NCI-H2081 treated with DMSO at 0.1 percent for 48 hours (cell line): ENCODE data around the gene DYSF.

Experiments used
- DNase-seq: peaks from one replicate; lab custom pipeline; 2025; lab: John Stamatoyannopoulos, UW

Gene DYSF

DNA sequence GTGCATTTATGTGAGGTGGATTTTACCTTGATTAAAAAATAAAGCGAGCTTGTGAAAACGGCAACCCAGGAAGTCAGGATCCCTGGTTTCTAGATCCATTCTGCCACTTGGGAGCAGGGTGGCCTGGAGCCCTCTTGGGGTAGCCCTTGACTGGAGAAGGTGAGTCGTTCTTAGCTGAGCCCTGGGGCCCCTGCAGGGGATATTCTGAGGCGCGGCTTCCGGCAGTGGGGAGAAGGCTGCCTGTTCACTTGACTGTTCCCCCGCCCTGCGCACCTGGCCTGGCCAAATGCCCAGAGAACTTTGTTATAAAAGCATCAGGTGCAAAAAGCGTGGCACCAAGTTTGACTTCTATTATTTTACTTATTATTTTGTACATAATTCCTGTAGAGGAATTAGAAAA is 221.9 kb downstream of the DYSF start:
- no peak for DNase-seq

DNA sequence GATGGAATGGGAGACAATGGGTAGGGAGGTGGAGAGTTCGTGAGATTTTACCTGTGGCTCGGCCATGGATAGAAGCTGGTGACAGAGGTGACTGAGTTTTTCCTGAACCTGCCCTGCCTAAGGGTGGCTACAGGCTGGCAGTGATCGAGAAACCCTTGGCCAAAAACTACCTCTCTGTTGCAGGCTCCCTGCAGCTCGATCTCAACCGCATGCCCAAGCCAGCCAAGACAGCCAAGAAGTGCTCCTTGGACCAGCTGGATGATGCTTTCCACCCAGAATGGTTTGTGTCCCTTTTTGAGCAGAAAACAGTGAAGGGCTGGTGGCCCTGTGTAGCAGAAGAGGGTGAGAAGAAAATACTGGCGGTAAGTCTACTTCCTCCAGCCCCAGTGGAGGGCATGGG is 225.5 kb downstream of the DYSF start:
- DNase-seq: no peak

DNA sequence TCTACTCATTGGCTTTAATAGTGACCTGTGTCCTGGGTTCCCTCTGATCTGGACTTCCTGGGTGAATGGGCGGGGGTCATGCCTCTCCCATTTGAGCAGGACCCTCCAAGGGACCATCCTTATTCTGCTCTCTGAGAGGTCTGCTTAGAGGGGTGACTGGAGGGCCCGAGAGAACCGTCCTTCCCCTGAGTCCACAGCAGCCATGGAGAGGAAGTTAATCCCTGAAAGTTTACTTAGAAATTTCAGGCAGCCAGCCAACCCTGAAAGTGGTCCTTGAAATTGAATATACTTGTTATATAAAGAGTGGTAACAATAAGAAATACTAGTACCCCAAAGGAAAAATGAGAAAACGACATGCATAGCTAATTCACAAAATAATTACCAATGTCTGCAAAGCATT is 226.1 kb downstream of the DYSF start:
- DNase-seq: no peak

DNA sequence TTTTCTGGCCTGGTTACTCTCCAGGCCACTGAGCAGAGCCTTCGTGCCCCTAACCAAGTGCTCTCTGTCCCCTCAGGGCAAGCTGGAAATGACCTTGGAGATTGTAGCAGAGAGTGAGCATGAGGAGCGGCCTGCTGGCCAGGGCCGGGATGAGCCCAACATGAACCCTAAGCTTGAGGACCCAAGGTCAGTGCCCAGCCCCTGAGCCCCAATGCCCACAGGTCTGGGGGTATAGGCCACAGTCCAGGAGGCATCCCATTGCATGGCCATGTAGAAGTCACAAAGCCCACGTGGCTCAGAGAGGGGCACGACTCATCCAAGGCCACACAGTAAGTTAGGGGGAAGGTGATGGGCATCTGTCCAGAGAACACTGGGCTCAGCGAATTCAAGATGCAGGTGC is 227.6 kb downstream of the DYSF start:
- DNase-seq: no peak

DNA sequence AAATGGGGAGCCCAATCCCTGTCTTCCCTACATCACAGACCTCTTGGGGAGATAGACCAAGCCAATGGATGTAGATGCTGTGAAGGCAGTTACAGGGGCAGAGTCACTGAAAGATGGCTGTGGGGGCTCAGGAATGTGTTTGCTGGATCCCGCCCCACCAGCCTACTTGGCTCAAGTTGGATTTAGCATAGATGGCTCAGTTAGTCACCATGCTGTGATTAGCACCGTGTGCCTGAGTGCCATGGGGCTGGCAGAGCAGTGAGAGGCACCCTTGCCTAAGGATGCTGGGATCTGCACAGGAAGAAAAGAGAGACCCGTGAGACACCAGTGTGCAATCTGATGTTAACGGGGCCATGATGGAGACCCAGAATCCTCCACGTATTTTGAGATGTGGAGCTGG is 228.3 kb downstream of the DYSF start:
- DNase-seq: no peak

DNA sequence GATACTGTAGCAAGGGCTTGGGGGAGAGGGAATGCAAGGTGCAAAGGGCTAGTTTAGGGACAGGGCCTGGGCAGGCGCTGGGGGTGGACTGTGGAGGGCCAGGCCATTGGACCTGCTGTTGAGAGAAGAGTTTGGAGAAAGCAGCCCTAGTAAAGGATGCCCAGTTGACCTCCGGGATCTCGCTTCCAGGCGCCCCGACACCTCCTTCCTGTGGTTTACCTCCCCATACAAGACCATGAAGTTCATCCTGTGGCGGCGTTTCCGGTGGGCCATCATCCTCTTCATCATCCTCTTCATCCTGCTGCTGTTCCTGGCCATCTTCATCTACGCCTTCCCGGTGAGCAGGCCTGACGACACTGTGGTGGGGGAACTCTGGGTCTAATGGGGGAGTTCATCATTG is 229.0 kb downstream of the DYSF start:
- DNase-seq: no peak

DNA sequence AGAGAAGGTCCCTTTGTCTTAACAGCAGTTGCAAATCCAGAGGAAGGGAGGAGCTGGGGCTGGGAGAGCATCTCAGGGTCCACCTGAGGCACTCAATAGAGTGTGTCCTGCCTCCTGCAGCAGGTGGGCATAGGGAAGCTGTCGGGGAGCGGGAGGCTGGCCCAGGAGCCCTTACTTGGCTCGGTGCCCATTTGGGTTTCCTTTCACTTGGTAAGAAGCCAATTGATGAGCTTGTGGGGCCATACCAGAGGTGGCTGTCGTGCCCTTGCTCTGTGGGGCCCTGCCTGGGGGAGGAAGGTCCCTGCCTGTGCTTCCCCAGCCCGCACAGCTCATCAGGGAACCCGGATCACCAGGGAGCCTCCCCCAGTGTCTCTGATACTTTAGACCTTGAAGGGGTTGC is 229.7 kb downstream of the DYSF start:
- DNase-seq: no peak

DNA sequence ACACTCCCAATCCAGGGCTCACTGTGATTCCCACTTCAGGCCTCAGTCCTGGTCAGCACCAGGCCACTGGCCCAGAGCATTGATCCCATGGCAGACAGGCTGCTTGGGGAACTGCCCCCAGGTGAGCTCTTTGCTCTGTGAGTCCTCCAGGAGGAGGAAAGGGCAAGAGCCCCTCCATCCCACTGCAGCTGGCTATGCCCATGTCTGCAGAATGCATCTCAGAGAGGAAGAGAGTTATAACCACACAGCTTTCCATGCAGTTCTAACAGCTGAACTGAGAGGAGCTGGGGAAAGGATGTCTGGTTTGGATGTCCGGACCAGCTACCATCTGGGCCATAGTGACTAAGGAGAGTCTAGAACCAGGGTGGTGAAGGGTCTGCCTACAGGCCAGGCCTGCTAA is 230.3 kb downstream of the DYSF start:
- DNase-seq: no peak

DNA sequence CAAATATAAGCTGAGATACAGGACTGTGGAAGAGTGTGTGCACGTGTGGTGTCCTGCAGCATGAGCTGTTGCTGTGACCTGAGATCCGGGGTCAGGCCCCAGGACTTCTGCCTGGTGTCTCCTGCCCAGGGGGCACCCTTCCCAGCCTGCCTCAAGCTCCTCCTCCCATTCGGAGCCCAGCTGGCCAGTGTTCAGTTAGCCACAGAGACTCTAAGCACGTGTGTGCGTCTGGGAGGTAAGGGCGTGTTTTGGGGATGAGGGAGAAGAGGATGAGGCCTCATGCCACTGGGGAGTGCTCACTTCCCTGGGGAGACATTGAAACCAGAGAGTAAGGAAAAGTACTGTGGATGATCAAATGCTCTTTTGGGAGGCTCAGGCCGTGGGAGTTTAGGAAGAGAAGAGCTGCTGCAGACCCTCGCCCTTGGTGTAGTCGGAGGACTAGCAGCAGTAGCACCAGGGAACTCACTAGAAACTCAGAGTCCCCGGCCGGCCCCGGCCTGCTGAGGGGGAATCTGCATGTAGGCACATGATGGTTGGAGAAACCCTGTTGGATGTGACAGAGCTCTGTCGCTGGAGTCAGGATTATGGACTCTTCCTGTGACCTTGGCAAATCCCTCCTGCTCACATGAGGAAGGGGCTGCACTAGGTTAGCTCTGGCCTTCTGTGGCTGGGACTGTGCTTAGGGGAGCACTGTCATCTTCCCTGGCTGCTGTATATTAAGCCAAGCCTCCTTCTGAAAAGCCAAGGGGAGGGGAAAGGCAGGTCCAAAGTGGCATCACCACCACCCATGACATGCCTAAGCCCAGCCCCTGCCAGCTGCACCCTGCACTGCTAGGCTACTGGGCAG is 231.1 kb downstream of the DYSF start:
- no peak for DNase-seq

DNA sequence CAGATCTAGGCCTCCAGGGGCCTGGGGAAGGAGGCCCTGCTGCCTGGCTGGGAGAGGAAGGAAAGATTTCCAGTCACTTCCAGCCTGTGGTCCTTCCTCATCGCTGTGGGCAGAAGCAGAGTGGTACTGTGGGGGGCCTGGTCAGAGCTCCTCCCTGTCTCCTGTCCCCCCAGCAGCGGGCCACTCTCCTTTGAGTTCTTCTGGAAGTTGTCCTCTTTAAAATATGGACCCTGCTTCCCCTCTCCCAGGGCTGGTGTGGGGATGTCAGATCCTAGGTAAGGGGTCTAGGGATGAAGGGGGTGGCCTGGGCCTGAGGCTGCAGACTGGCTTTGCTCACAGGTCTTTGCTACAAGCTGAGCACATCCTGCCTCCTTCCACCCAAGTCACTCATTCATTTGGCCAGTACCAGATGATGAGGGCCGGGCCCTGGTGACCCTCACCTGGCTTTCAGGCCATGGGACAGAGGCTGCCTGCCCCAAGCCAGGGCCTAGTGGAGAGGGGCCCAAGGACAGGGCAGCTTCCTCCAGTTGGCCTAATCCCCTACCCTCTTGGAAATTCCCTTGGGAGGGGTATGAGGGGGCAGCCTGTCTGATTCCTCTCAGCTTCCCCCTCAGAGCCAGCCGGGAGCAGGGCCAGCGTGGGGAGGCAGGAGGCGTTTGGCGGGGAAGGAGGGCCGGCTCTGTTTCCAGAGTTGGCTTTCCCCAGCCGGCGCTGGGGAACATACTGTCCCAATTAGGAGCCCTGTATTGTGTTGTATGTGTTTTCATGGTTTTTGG is 231.9 kb downstream of the DYSF start:
- no peak for DNase-seq

DNA sequence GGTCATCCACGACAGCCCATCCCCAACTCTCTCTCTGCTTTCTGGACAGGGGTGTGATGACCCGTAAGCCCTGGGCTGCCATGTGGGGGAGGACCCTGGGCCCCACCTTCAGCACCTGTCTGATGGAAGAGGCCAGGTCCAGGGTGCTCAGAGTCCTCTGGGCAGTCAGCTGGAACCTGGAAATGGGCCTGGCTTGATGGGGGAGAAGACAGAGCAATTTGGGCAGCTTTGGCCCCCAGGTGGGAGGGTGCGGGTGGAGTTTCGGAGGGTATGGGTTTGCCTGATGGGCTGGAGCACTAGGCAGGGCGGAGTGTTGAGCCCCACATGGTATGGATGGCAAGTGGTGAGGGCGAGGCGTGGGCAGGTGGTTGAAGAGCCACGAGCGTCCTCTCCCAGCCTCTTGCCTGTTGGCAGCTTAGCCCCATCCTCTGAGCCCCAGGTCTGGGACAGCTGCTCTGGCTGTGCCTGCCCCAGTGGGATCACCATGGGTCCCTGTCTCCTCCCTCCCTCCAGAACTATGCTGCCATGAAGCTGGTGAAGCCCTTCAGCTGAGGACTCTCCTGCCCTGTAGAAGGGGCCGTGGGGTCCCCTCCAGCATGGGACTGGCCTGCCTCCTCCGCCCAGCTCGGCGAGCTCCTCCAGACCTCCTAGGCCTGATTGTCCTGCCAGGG is 232.7 kb downstream of the DYSF start:
- DNase-seq: no peak

DNA sequence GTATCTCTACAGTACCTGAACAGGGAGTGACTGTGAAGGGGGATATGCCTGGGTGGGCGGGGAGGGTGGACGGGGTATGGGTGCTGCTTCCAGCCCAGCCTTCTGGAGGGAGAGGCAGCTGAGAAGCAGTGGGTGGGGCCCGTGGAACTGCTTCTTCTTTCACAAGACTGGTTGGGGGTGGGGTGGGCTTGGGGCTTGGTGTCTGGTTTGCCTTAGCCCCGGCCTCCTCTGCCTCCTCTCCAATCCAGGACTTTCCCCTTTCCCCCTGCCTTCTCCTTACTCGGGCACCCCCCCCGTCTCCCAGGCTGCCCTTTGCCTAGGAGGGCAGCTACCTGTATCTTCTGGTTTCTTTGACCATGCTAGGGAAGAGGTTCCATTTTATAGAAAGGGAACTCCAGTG is 233.4 kb downstream of the DYSF start:
- no peak for DNase-seq

DNA sequence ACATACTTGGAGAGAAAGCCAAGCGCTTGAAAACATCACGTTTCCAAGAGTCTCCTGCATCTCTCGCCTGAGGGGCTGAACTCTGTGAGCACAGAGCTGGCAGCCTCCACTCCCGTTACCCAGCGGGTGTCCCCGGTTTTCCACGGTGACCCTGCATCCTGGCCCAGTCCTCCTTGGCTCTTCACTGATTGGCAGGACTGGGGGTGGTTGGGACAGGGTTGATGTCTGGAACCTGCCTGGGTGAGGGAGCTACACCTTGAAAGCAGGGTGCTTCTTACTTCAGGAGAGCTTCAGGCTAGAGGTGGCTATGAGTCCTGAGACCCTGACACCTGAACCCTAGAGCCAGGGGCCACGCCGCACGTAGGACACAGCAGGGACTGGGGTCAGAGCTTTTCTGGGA is 234.1 kb downstream of the DYSF start:
- no peak for DNase-seq

DNA sequence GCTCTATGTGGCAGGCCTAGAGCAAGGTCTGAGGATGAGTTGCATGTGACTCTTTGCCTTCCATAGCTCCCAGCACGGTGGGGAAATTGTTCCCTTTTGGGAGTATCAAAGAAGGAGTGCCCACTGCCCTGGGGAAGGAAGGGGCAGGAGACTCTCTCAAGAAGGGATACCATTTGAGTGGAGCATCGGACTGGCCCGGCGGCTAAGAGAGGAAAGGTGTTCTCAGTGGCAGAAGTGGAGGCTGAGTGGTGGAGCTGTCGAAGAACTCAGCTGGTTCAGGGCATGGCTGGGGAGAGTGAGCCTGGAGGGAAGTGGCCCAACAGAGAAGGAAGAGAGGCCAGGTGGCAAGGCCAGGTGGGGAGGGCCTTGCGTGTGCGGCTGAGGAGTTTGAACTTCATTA is 235.2 kb downstream of the DYSF start:
- no peak for DNase-seq

DNA sequence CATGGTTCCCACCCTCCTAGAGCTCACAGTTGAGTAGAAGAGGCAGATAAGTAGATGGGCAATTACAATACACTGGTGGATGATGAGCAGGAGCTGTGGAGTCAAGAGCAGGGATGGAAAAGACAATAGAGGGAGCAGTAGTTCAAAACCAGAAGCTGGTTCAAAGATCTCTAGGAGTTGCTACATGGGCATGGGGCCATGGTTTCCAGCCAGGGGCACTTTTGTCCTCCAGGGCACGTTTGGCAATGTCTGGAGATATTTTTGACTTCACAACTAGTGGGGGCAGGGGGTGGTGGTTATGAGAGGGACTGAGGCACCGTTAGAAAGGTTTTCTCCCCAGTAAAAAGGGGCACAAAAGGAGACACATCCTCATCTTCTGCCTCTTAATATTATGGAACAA is 236.0 kb downstream of the DYSF start:
- DNase-seq: no peak

DNA sequence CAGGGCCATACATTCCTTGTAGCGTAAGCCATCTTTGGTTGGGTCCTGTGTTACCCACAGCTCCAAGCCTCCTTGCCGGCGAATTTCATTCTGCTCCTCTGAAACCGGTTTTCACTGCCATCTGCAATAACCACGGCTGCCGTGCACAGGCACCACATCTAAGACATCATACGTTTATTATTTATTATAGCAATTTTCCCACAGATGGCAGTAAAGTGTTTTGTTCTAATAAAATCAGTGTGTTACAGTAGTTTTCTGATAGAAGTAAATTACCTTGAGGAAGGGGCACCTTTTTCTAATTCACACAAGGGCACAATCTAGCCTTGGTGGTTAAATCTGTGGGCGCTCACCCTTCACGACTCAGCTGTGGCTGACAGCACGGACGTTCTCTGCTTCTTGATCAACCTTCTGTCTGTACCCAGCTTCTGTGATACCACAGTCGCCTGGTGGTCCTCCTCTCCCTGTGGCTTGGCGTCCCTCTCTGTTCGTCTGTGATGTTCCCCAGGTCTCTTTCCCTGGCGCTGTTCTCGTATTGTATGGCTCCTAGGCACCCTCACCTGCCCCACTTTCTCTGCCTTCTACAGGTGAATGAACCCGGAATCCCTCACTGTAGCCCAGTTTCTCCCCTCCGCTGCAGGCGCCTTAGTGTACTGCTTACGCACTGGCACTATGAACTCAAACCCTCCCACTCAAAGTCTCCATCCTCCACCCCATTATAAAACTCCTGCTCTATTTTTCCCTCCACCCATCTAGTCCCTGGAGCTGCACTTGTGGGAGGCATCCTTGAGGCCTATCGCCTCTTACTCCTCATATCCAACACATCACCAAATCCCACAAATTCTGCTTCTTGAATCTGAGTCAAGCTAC is 236.8 kb downstream of the DYSF start:
- DNase-seq: no peak

DNA sequence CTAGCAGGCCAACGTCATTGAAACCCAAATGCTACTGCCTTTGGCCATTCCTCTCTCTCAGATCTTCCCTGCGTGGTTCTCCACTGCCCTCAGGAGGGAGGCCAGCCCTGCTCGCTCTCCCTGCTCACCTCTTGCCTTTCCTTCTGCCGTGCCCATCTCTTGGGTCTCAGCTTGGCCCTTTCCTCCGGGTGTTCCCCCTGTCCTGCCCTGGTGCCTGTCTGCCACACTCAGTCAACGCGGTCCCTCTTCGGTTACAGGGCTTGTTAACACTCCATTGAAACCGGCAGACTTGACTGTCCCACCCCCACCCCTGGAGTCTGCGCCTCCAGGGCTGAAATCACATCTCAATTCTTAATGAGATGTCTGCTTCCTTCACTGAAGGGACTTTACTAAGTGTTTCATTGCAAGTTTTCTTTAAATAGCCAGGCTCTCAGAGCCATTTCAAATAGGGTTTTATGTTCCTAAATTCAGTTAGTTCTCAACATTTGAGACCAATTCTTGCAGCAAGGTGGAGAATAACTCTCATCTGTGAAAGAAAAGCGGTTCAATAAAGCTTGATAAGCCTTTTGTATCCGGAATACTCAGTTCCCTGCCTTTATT is 237.6 kb downstream of the DYSF start:
- DNase-seq: no peak

DNA sequence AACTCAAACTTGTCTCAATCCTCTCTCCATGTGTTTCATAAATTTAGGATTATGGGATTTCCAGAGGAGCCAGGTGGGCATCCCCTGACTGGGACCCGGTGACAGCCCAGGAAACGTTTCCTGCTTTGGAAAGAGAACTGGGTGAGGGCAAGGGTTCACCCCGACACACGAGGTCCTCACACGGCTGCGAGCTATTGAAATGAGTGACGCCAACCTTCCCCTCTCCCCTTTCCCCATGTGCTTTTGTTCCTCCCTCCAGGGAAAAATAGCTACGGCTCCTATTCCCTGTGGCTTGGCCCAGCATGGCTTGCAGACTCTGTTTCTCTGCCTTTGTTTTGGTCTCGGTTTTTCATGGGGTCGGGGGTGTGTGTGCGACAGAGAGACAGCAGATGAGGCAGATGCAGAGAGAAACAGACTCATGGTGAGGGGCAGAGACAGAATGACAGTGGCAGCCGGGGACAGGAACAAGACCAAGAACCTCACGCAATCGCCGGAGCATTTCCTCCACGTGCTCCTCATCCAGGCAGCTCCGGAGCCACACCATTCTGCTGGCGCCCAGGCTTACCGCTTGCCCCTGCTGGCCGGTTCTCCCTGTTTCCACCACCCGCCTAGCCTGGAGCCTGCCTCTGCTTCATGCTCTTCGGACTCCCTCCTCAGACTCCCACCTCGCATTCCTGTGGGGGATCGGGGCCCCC is 238.5 kb downstream of the DYSF start:
- DNase-seq: no peak

DNA sequence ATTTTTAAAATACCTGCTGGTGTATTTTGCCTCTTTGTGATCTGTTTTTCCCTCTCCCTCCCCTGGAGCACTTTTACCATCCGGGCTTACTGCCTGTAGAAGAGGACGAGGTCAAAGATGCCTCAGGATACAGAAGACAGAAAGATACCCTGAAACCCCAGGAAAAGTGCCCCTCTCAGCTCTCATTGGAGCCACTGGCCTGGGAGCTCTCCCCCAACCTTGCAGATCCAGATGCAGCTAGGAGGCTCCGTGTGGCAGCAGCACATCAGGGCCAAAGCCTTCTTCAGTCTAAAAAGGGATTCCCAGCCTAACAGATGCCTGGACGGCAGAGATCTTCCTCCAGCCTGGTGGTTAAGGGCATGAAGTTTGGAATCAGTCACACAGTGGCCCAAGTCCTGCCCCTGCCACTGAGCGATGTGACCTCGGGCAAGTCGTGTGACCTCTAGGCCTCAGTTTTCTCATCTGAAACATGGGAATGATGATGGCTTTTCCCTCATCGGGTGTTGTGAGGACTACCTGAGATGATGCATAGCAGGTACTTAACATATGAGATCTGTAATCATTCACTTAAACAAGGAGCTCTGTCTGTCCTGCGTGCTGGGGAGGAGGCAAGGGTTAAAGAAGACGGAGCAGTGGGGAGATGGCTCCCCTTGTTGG is 239.4 kb downstream of the DYSF start:
- no peak for DNase-seq
